Endothelial cell of umbilical vein (primary cell): Measurements from ENCODE around the gene DIPK1A. TPM values are rescaled to one million over a fixed set of nuclear protein-coding genes. Genes with fewer than 3 reads are reported as not detected.

Experiments used
- BruUV-seq: library from RNA; stranded (reverse); fragments of 400-500 nt; replicated peaks from 2 replicates; lab custom pipeline; 2021; lab: Mats Ljungman, UMichigan
- CTCF ChIA-PET: fragments of 300-600, 350-600 bp; sonication (Branson Sonifier 250); formaldehyde crosslinking; loops from one replicate; lab custom pipeline; 2021; ENCODE audit warnings: antibody characterized with exemption, inconsistent platforms; lab: Charles Lee
- POLR2A ChIA-PET: fragments of 300-600, 350-600 bp; sonication (Branson Sonifier 250); formaldehyde crosslinking; loops from one replicate; lab custom pipeline; 2021; ENCODE audit warnings: antibody characterized with exemption, inconsistent platforms; lab: Charles Lee
- DNase-seq: peaks from one replicate; pipeline ENCODE4 v3.0.0-alpha.2; 2011; ENCODE audit warnings: low read depth, low spot score
- FAIRE-seq: peaks from 2 replicates; lab custom pipeline; 2011; peaks lifted over from hg19 to GRCh38; lab: Jason Lieb, UNC
- H2AFZ ChIP-seq: 2 replicates; pipeline ENCODE4 v1.6.0; 2012; ENCODE audit warnings: low read depth, low read length, control low read depth, inconsistent platforms
- H3K27ac ChIP-seq: 2 replicates; pipeline ENCODE4 v1.5.1; 2011; ENCODE audit warnings: low read depth, mild to moderate bottlenecking, control low read depth, low read length, moderate library complexity; ENCODE audit not compliant: insufficient read depth
- H3K27me3 ChIP-seq, 2 experiments: 2 replicates each; pipeline versions ENCODE4 v1.6.0 to v1.6.1; 2011; ENCODE audit warnings: low read length in 2 of 2, mixed read lengths in 1 of 2; ENCODE audit not compliant: control insufficient read depth in 2 of 2, insufficient read depth in 2 of 2
- H3K36me3 ChIP-seq, 2 experiments: 2 replicates in 1 of 2; 3 replicates in 1 of 2; pipeline ENCODE4 v1.5.1; 2011; ENCODE audit warnings: low read length in 2 of 2, mild to moderate bottlenecking in 1 of 2, moderate library complexity in 1 of 2; ENCODE audit not compliant: control insufficient read depth in 2 of 2, insufficient read depth in 2 of 2; ENCODE audit errors: extremely low read depth in 1 of 2
- H3K4me1 ChIP-seq: 3 replicates; pipeline ENCODE4 v1.5.1; 2011; ENCODE audit warnings: mild to moderate bottlenecking, low read length; ENCODE audit not compliant: control insufficient read depth, insufficient read depth; ENCODE audit errors: extremely low read depth
- H3K4me2 ChIP-seq: 2 replicates; pipeline ENCODE4 v1.6.1; 2011; ENCODE audit warnings: low read length, control low read depth, mixed read lengths; ENCODE audit not compliant: insufficient read depth
- H3K4me3 ChIP-seq, 3 experiments: fragments of 200-600 bp in 1 of 3; sonication (generic), shearing (Covaris generic) in 1 of 3; replicated peaks in 1 of 3; 2 replicates each; pipeline ENCODE4 v1.5.1; 2011 to 2016; ENCODE audit warnings: control low read depth in 3 of 3, low read length in 3 of 3, mild to moderate bottlenecking in 2 of 3, inconsistent platforms in 1 of 3, low read depth in 1 of 3, moderate library complexity in 1 of 3; ENCODE audit not compliant: insufficient read depth in 1 of 3
- H3K79me2 ChIP-seq: 2 replicates; pipeline ENCODE4 v1.6.0; 2012; ENCODE audit warnings: low read length, inconsistent platforms; ENCODE audit not compliant: control insufficient read depth, insufficient read depth
- H3K9ac ChIP-seq: replicated peaks from 2 replicates; pipeline ENCODE3; 2011; ENCODE audit warnings: low read length, control low read depth; ENCODE audit not compliant: insufficient read depth; ENCODE audit errors: extremely low read depth
- H3K9me1 ChIP-seq: replicated peaks from 3 replicates; pipeline ENCODE4 v1.6.0; 2011; ENCODE audit warnings: mild to moderate bottlenecking, low read length; ENCODE audit not compliant: control insufficient read depth, insufficient read depth; ENCODE audit errors: extremely low read depth
- H3K9me3 ChIP-seq: replicated peaks from 2 replicates; pipeline ENCODE4 v1.5.1; 2012; ENCODE audit warnings: low read length, inconsistent platforms; ENCODE audit not compliant: control insufficient read depth, insufficient read depth
- H4K20me1 ChIP-seq: replicated peaks from 2 replicates; pipeline ENCODE3; 2011; ENCODE audit warnings: mild to moderate bottlenecking, low read length; ENCODE audit not compliant: control insufficient read depth, insufficient read depth; ENCODE audit errors: extremely low read depth
- EZH2 ChIP-seq: IDR thresholded peaks from 2 replicates; pipeline ENCODE4 v1.6.1; 2012; ENCODE audit warnings: borderline replicate concordance, low read depth, mild to moderate bottlenecking, moderate library complexity, low read length, inconsistent platforms; ENCODE audit not compliant: severe bottlenecking
- FOS ChIP-seq: IDR thresholded peaks from 2 replicates; pipeline ENCODE4 v1.6.1; 2011; ENCODE audit warnings: mild to moderate bottlenecking, low read length, moderate library complexity, borderline replicate concordance; ENCODE audit not compliant: insufficient read depth
- GATA2 ChIP-seq: IDR thresholded peaks from 2 replicates; pipeline ENCODE4 v1.7.0; 2011; ENCODE audit warnings: low read depth, mild to moderate bottlenecking, moderate library complexity, mixed read lengths, low read length; ENCODE audit not compliant: insufficient read length, insufficient read depth
- JUN ChIP-seq: IDR thresholded peaks from 2 replicates; pipeline ENCODE4 v1.6.1; 2011; ENCODE audit warnings: borderline replicate concordance, low read depth; ENCODE audit not compliant: insufficient read length, insufficient read depth
- MAX ChIP-seq: IDR thresholded peaks from 2 replicates; pipeline ENCODE4 v1.6.1; 2011; ENCODE audit not compliant: insufficient read depth, insufficient read length
- MYC ChIP-seq: IDR thresholded peaks from one replicate; pipeline ENCODE4 v1.6.1; 2011; ENCODE audit warnings: mild to moderate bottlenecking, low read depth, low read length
- POLR2A ChIP-seq: IDR thresholded peaks from 2 replicates; pipeline ENCODE4 v1.6.1; 2012; ENCODE audit warnings: low read depth, mild to moderate bottlenecking, control low read depth, low read length
- POLR2AphosphoS5 ChIP-seq: IDR thresholded peaks from 2 replicates; pipeline ENCODE4 v1.6.1; 2012; ENCODE audit warnings: low read depth, mild to moderate bottlenecking, control low read depth, low read length, moderate library complexity; ENCODE audit not compliant: insufficient read depth
- dilution Hi-C: fragments of 300-500 bp; cut with MboI; formaldehyde crosslinking; loops from one replicate; pipeline ENCODE4 v1.15.0; 2019; ENCODE audit warnings: low sequenced_read_pairs; ENCODE audit not compliant: extremely low pct_ligation_motif_present
- intact Hi-C: fragments of 100-400 bp; cut with micrococcal nuclease; formaldehyde crosslinking; loops from one replicate; pipeline ENCODE4 v1.10.0; 2022
- polyA plus RNA-seq, 4 experiments: library from polyadenylated mRNA; depleted of rRNA in 3 of 4; stranded (reverse) in 3 of 4; unstranded in 1 of 4; fragments of >200 nt; gene quantifications; 2 replicates each; pipeline versions ENCODE4 v1.2.1 to v1.2.3, GENCODE V29; 2011 to 2012; ENCODE audit warnings: missing spikeins in 1 of 4
- total RNA-seq: library from RNA; stranded (reverse); gene quantifications from 2 replicates; pipeline ENCODE4 v1.2.3, GENCODE V29; 2021
- TF ChIP-seq, protein P1 (sequence below), 2 donors: IDR thresholded peaks; 1 replicate in 1 of 2; 2 replicates in 1 of 2; pipeline ENCODE4 v1.5.1; 2011; ENCODE audit warnings: low read length in 2 of 2, mild to moderate bottlenecking in 2 of 2, moderate library complexity in 2 of 2, control low read depth in 1 of 2, inconsistent platforms in 1 of 2, low read depth in 1 of 2; ENCODE audit not compliant: insufficient read depth in 1 of 2; ENCODE audit errors: extremely low read depth in 1 of 2

The DIPK1A gene
- total and polyA plus RNA-seq, 2 donors (not counting 3 experiments of a cell fraction or from before 2014, with no cell fraction given), result 0.25 to 0.93 TPM

- H3K36me3 ChIP-seq, result no peaks in the 10 kb centered on the region
- no peaks in the 10 kb centered on the region for H3K9me1 ChIP-seq
- no TSS peak for BruUV-seq
- dilution Hi-C loops (no loop called here), intact Hi-C loops (no loop called here)
- ChIA-PET CTCF (interaction anchor here (0.6 to 1.6 kb wide), 4 partner anchors 11 to 68 kb away, joined by 3 to 4 read pairs (median 4); partner anchors contain the start of gene DIPK1A), POLR2A (interaction anchor here (0.5 kb wide), 1 partner anchor 26 kb away, joined by 6 read pairs; no protein-coding TSS in a partner anchor)
- no peak overlapping the region for H2AFZ ChIP-seq
- no peaks in the 10 kb centered on the region for H3K4me1 ChIP-seq
- peaks cover 0 to 4% of the 10 kb centered on the region in 2 experiments for H3K27me3 ChIP-seq
- no peak overlapping the region for H3K4me3 ChIP-seq
- H4K20me1 ChIP-seq, result no peaks in the 10 kb centered on the region
- no peak for DNase-seq
- TF ChIP-seq, protein P1, sequence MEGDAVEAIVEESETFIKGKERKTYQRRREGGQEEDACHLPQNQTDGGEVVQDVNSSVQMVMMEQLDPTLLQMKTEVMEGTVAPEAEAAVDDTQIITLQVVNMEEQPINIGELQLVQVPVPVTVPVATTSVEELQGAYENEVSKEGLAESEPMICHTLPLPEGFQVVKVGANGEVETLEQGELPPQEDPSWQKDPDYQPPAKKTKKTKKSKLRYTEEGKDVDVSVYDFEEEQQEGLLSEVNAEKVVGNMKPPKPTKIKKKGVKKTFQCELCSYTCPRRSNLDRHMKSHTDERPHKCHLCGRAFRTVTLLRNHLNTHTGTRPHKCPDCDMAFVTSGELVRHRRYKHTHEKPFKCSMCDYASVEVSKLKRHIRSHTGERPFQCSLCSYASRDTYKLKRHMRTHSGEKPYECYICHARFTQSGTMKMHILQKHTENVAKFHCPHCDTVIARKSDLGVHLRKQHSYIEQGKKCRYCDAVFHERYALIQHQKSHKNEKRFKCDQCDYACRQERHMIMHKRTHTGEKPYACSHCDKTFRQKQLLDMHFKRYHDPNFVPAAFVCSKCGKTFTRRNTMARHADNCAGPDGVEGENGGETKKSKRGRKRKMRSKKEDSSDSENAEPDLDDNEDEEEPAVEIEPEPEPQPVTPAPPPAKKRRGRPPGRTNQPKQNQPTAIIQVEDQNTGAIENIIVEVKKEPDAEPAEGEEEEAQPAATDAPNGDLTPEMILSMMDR (IDR thresholded peaks at IDR 0.05; ENCODE audit: extremely low read depth in 1 of 2, insufficient read depth in 1 of 2, low read depth in 1 of 2, low read length in 2 of 2), result no peak
- no peak for TF ChIP-seq FOS
- no peak for TF ChIP-seq GATA2
- no peak for TF ChIP-seq POLR2A
- TF ChIP-seq EZH2, result no peak
- no peak for TF ChIP-seq POLR2AphosphoS5
- TF ChIP-seq MYC, result no peak
- TF ChIP-seq MAX, result no peak
- no peak for TF ChIP-seq JUN
- H3K27ac ChIP-seq, result no peak overlapping the region
- no peak overlapping the region for H3K9ac ChIP-seq
- H3K4me2 ChIP-seq, result no peak overlapping the region
- H3K9me3 ChIP-seq, result no peaks in the 10 kb centered on the region
- no peaks in the 10 kb centered on the region for H3K79me2 ChIP-seq
- no peak for FAIRE-seq
Measured at GRCh38 chr1:92949937-92950817, 11.1 kb downstream of the DIPK1A start.
